Breast epithelium (tissue), 3 donors: ENCODE results near the gene NT5C2.

Experiments used
- CTCF ChIP-seq, 3 donors: fragments of 450-650 bp; IDR thresholded peaks; one replicate each; pipeline ENCODE4 v1.5.1; 2016 to 2017; ENCODE audit warnings: antibody characterized with exemption in 3 of 3, mild to moderate bottlenecking in 3 of 3, moderate library complexity in 3 of 3
- POLR2AphosphoS5 ChIP-seq, 3 donors: sonication (generic); formaldehyde crosslinking; IDR thresholded peaks; one replicate each; pipeline ENCODE4 v1.6.1; 2017; ENCODE audit warnings: antibody characterized with exemption in 3 of 3

GRCh38 chr10:103231047-103231551 is 38.0 kb upstream of the NT5C2 start:
- TF ChIP-seq CTCF (IDR thresholded peaks at IDR 0.05), result no peak
- no peak for TF ChIP-seq POLR2AphosphoS5 (IDR thresholded peaks at IDR 0.05)
